Ureter (tissue), 1 donor: Measurements from ENCODE around the gene ATP6V0A1. TPM values are rescaled to one million over a fixed set of nuclear protein-coding genes. Genes with fewer than 3 reads are reported as not detected.

Experiments used
- DNase-seq: peaks from one replicate; pipeline ENCODE4 v3.0.0-alpha.2; 2020; ENCODE audit warnings: low spot score
- total RNA-seq: library from RNA; stranded (reverse); gene quantifications from one replicate; pipeline ENCODE4 v1.2.4, GENCODE V29; 2023
- donor health status: DM: yes; HTN: yes; CAD: no.

Gene ATP6V0A1
- total RNA-seq, 1 donor from 2014 or later = 67.1 TPM

DNA sequence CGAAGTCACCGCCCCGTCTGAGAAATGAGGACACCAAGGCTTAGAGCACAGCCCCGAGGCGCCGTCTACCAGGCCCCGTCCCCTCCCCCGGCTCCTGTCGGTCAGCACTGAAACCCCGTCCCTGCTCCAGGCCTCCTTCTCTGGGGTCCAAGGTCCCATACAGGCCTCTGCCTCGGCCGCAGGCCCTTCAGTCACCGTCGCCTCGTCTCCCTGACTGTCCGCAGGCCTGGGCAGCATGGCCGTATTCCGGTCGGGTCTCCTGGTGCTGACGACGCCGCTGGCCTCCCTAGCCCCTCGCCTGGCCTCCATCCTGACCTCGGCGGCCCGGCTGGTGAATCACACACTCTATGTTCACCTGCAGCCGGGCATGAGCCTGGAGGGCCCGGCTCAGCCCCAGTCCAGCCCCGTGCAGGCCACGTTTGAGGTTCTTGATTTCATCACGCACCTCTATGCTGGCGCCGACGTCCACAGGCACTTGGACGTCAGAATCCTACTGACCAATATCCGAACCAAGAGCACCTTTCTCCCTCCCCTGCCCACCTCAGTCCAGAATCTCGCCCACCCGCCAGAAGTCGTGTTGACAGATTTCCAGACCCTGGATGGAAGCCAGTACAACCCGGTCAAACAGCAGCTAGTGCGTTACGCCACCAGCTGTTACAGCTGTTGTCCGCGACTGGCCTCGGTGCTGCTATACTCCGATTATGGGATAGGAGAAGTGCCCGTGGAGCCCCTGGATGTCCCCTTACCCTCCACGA lies 103.9 kb downstream of the ATP6V0A1 start:
- DNase-seq = no peak

- no peak for DNase-seq
Observed at GRCh38 chr17:42563143-42563509, 104.4 kb downstream of the ATP6V0A1 start.

GRCh38 chr17:42563543-42563942 lies 104.9 kb downstream of the ATP6V0A1 start:
- DNase-seq = no peak

DNA sequence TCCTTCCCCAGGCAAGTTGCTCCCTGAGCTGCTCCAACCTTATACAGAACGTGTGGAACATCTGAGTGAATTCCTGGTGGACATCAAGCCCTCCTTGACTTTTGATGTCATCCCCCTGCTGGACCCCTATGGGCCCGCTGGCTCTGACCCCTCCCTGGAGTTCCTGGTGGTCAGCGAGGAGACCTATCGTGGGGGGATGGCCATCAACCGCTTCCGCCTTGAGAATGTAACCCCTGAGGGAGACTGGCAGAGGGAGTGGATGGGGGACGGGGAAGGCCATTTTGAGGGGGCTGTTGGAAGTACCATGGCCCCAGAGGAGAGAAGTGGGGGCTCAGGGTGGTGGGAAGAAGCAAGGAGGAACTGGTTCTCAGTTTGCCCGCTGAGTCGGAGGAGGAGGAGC lies 105.3 kb downstream of the ATP6V0A1 start:
- DNase-seq = no peak

DNA sequence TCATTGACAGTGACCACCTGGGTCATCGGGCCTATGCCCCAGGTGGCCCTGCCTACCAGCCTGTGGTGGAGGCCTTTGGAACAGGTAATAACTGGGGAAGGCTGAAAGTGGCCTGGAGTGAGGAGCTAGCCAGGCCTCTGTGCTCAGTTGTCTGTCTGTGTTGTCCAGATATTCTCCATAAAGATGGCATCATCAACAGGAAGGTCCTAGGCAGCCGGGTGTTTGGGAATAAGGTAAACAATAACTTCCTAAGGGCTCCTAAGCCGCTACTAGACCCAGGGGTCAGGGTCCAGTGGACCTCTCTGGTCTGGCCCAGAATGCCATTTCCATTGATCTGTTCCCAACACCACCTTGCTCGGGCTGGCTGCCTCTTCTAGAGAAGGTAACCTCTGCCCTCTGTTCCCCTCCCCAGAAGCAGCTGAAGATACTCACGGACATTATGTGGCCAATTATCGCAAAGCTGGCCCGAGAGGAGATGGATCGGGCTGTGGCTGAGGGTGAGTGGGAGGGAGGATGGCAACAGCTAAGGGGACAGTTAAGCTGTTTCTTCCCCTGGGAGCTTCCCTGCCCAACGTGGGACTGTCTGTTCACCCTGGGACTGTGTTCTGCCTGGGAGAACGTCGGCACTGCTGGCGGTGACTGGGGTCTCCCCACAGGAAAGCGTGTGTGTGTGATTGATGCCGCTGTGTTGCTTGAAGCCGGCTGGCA lies 106.3 kb downstream of the ATP6V0A1 start:
- no peak for DNase-seq

DNA sequence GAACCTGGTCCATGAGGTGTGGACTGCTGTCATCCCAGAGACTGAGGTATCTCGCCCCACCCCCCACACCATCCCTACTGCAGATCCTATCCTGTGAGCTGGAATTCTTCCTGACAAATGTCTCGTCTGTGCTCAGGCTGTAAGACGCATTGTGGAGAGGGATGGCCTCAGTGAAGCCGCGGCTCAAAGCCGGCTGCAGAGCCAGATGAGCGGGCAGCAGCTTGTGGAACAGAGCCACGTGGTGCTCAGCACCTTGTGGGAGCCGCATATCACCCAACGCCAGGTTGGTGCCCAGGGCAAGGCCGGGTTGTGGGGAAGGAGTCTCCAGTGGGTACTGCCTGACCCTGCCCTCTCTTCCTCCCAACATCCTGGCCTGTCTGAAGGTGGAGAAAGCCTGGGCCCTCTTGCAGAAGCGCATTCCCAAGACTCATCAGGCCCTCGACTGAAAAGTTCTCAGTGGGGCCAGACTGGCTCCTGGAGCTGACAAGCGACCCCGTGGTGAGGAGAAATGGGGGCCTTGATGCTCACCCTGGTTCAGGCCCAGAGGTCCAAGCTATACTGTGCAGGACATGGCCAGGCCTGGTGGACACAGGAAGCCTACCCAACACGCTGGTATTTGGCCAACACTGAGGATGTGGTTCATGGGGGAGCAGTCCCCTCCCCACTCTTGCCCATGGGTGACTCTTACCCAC lies 107.0 kb downstream of the ATP6V0A1 start:
- no peak for DNase-seq

DNA sequence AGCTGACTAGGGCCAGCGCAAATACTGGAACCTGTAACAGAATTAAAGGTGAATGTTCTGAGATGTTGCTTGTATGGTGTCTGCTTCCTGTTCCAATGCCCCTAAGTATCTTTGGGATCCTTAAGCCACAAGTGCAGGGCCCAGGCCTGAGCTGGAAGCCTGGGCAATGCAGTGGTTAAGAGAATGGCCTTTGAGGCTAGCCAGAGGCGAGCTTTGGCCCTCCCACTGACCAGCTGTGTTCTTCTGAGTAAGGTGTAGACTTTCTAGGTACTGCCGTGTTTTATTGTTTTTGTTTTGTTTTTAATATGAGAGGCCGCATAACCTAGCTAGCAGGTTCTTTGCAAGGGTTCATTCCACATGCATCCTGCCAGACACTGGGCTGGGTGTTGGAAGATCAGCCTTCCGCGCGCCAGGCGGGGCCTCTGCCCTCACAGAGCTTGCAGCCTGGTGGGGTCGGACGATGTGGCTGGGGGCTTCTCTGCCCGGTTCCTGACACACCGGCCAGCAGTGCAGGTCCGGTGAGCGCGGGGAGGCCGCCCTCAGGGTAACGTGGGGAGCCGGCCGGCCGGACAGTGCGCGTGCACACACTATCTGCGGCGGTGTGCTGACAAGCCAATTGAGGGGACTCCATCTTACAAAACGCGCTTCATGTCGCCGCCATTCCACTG lies 107.7 kb downstream of the ATP6V0A1 start:
- DNase-seq = no peak

DNA sequence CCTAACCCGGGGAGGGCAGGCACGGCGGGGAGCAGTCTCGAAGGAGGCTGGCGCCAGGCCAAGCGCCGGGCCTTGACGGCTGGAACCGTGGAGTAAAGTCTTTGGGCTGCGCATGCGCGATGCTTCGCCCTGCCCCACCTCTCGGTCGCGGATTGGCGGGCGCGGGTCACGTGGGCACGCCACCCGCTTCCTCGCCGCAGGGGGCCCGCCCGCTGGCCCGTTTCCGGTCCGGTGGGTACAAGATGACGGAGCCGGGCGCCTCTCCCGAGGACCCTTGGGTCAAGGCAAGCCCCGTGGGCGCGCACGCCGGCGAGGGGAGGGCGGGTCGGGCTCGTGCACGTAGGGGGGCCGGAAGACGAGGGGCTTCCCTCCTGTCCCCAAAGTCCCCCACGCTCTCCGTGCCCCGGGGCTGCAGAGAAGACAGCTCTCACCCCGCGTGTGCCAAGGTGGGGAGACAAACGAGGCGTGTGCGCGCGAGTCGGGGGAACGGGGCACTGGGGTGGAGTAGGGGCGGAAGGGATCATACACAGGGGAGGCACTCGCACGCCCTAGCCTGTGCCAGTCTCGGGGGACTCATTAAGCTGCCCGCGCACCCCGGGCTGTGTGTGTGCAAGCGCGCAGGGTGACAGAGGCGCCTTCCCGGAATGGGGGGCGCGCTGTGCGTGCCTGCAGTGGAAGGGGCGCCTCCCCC lies 108.3 kb downstream of the ATP6V0A1 start, which contains the start of gene MLX:
Gene MLX (plus strand): TSS at position 218 of the 691 bp plus-strand sequence. CDS start 25 bp downstream, at position 243.
- peak; percentile 94 for DNase-seq

DNA sequence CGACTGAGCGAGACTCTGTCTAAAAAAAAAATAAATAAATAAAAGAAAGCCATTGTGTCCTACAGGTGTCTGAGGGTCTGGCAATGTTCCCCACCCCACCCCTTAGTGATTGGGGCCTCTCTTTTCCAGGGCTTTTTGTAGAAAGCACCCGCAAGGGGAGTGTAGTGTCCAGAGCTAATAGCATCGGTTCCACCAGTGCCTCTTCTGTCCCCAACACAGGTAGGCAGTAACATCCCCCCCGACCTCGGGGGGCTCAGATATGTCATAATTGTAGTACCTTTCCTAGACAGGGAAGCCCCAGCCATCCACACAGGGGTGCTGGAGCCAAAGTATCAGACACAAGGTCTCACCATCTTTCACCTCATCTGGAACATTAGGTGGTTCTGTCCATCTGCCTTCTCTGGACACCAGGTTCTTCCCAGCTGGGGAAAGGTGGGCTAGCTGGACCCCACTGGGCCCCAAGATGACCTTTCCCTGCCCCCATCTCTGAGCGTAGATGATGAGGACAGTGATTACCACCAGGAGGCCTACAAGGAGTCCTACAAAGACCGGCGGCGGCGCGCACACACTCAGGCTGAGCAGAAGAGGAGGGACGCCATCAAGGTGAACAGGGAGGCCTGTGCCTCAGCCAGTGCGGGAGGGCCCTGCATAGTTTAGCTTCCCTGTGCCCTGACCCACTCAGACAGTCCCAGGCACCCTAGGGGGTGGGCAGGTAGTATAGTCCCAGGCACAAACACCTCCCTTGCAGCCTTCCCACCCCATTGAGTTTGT lies 109.8 kb downstream of the ATP6V0A1 start:
- DNase-seq = no peak

DNA sequence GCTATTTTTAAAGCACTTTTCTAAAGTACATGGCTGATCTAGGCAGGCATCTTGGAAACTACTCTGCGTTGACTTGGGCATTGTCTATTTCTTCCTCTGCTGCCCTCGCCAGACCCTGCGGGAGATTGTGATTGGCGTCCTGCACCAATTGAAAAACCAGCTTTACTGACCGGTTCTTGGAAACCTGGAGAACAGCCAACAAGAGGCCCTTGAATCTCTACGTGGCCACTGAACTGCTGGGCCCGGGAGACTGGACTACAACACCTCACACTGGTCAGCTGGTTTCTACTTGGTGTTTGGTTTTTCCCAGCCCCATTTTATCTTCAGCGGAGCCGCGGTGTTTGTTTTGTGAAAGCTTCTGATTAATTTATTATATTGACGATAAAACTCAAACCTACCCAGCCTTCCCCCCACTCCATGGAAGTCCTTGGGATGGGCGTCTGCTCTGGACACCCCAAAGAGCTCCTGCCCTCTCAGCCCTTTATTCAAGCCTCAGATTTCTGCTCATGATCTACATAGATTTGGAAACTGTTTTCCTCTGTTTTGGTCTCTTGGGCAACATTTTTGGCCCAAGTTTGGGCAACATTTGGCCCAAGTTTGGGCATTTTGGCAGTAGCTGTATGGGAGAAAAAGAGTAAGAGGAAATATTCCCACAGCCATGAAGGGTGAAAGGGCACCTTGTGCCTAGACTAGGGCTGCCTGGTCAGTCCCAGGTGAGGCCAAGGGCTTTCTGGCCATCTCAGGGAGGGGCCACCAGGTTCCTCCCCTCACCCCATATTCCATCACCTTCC lies 113.0 kb downstream of the ATP6V0A1 start:
- DNase-seq = no peak

Other genes starting within 250 kb of the ATP6V0A1 start
- gene STAT5B, start 182.5 kb upstream of the ATP6V0A1 start, total RNA-seq = 64.0 TPM
- gene STAT5A, start 170.4 kb upstream of the ATP6V0A1 start, total RNA-seq = 37.4 TPM
- 295 TPM for gene STAT3, start 70.4 kb upstream of the ATP6V0A1 start, total RNA-seq
- gene CAVIN1, start 35.6 kb upstream of the ATP6V0A1 start, total RNA-seq = 177 TPM
- 33.1 TPM for gene NAGLU, start 77.4 kb downstream of the ATP6V0A1 start, total RNA-seq
- gene HSD17B1, start 94.0 kb downstream of the ATP6V0A1 start, total RNA-seq = 3.6 TPM
- 77.0 TPM for gene COASY, start 103.3 kb downstream of the ATP6V0A1 start, total RNA-seq
- 53.8 TPM for gene MLX, start 108.2 kb downstream of the ATP6V0A1 start, total RNA-seq
- gene PSMC3IP, start 118.9 kb downstream of the ATP6V0A1 start, total RNA-seq = 4.3 TPM
- gene RETREG3, start 150.5 kb downstream of the ATP6V0A1 start, total RNA-seq = 76.5 TPM
- gene TUBG1, start 150.8 kb downstream of the ATP6V0A1 start, total RNA-seq = 49.7 TPM
- gene TUBG2, start 200.4 kb downstream of the ATP6V0A1 start, total RNA-seq = 41.0 TPM
- gene PLEKHH3, start 218.1 kb downstream of the ATP6V0A1 start, total RNA-seq = 64.2 TPM
- 1.1 TPM for gene CCR10, start 223.0 kb downstream of the ATP6V0A1 start, total RNA-seq
- gene CNTNAP1, start 223.7 kb downstream of the ATP6V0A1 start, total RNA-seq = 15.3 TPM